GM21528 (cell line): Measurements from ENCODE around the gene EIF3A.
A peak's percentile ranks its signal among the peaks of the same experiment; 100 is the strongest.
"Not testable (repeated sequence)": the region's sequence is repeated elsewhere in the genome, so short reads cannot be mapped to it uniquely, and the experiment has no call there.

Source experiments
- ATAC-seq: cut with Tn5 transposase; IDR thresholded peaks from one replicate; pipeline ENCODE4 v1.9.1; 2021; ENCODE audit warnings: mild to moderate bottlenecking, moderate library complexity; ENCODE audit not compliant: unreplicated experiment, low FRiP score

Gene EIF3A

GRCh38 chr10:119059557-119059956 lies 21.1 kb downstream of the EIF3A start:
- no peak for ATAC-seq

- ATAC-seq, result no peak
Observed at GRCh38 chr10:119058010-119058409, 22.6 kb downstream of the EIF3A start.

DNA sequence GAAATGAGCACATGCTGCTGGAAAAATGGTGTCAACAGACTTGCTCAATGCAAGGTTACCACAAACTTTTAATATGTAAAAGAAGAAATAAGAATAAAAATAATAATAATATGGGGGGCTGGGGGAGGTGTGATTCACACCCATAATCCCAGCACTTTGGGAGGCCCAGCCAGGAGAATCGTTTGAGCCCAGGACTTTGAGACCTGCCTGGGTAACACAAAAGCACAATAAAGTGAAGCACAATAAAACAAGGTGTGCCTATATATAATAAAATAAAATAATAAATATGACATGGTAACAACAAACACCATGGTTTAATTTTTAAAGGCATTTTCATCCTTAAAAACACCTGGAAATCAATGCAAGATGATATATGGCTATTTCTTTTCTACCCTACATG lies 25.1 kb downstream of the EIF3A start:
- ATAC-seq, result no peak

GRCh38 chr10:119051775-119052174 lies 28.8 kb downstream of the EIF3A start:
- ATAC-seq, result no peak

GRCh38 chr10:119049777-119050176 lies 30.8 kb downstream of the EIF3A start:
- no peak for ATAC-seq

GRCh38 chr10:119049361-119049760 lies 31.3 kb downstream of the EIF3A start:
- no peak for ATAC-seq

- ATAC-seq, result no peak
Observed at GRCh38 chr10:119045561-119045960, 35.1 kb downstream of the EIF3A start.

DNA sequence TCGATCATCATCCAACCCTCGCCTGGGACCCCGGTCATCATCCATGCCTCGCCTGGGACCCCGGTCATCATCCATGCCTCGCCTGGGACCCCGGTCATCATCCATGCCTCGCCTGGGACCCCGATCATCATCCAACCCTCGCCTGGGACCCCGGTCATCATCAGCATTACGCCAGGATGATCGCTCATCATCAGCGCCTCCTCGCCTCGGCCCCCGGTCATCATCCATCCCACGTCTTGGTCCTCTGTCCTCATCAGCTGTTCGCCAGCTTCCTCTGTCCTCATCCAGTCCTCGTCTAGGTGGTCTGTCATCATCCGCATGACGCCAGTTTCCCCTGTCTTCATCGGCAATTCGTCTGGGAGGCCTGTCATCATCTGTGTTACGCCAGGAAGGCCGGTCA lies 38.4 kb downstream of the EIF3A start:
- no peak for ATAC-seq

- no peak for ATAC-seq
Observed at GRCh38 chr10:119041326-119041725, 39.3 kb downstream of the EIF3A start.

DNA sequence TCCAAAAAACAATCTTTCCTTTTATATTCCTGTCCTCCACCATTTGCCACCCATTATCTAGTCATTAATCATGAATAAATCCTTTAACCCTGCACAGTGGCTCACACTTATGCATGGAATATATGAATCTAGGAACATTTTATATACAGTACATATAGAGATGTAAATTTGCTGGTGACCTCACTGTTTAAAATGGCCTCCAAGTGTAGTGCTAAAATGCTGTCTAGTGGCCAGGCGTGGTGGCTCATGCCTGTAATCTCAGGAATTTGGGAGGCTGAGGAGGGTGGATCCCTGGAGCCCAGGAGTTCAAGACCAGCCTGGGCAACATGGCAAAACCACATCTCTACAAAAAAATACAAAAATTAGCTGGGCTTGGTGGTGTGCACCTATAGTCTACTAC lies 41.5 kb downstream of the EIF3A start:
- ATAC-seq, result no peak

DNA sequence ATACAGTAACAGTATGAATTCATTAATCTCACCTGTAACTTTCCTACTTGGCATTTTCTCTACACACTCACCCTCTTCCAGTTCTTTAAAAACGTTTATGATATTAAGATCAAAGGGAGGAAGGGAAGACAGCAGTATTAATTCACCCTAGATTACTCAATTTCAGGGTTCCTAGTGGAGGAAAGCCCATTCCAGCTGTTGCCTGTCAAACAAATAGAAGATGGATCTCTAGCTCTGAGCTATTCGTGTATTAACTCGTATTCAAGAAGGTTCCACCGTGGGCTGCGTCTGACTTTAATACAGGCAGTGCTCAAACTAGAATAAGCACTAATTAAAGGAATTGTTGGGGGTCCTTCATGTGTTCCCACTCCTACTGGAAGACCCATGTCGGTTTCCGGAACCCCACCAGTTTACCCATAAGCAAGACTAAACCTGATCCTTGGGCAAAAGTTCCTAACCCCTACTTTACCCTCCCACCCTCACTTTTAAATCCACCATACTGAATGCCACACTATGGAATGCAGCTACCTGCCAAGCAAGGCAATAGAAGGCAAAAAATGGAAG lies 49.0 kb downstream of the EIF3A start:
- no peak for ATAC-seq

GRCh38 chr10:119030421-119031250 lies 50.0 kb downstream of the EIF3A start:
- peak; percentile 49 for ATAC-seq

- ATAC-seq, result peak; percentile 23
Observed at GRCh38 chr10:119029613-119030420, 50.8 kb downstream of the EIF3A start, which contains the start of gene NANOS1. TSS of gene NANOS1 (plus strand) at chr10:119029714. CDS start at chr10:119029802, 88 bp downstream.

DNA sequence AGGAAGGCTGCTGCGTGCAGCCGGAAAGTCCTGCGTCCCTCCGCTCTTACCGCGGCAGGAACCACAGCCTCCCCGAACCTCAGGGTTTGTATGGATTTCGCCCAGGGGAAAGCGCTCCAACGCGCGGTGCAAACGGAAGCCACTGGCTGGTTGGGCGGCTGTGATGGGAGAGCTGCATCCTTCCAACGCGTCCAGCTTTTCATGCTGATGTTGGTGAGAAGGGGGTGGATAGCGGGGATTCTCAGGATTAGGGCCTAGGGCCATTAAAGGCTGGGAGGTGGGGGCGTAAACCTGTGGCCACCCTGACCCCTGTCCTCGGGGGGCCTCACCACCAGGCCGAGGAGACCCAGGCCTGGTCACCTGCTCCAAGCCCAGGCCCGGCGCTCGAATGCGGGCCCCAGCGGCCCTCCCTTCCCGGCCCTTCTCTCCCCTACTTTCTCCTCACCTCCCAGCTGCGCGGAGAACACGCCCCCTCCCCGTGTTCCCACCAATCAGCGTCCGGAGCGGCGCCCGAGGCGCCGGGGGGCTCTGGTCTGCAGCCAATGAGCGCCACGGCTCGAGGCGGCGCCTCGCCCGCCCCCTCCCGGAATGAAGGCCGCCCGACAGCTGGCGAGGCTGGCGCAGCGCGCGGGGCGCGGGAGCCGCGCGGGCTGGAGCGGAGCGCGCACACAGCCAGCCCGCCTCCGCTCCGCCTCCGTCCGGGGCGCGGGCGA lies 51.6 kb downstream of the EIF3A start:
- ATAC-seq, result peak; percentile 66

DNA sequence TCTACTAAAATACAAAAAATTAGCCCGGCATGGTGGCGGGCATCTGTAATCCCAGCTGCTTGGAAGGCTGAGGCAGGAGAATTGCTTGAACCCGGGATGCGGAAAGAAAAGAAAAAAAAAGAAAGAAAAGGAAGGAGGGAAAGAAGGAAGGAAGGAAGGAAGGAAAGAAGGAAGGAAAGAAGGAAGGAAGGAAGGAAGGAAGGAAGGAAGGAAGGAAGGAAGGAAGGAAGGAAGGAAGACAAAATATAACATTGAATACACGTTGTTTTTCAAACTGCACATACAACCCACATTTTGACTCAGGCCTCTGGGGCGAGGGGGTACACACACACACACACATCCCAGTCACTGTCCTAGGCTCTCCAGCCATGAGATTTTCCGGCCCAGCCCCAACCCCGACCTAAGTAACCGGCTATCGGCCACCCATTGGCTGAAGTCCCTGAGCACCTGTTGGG lies 52.1 kb downstream of the EIF3A start:
- not testable (repeated sequence) for ATAC-seq

DNA sequence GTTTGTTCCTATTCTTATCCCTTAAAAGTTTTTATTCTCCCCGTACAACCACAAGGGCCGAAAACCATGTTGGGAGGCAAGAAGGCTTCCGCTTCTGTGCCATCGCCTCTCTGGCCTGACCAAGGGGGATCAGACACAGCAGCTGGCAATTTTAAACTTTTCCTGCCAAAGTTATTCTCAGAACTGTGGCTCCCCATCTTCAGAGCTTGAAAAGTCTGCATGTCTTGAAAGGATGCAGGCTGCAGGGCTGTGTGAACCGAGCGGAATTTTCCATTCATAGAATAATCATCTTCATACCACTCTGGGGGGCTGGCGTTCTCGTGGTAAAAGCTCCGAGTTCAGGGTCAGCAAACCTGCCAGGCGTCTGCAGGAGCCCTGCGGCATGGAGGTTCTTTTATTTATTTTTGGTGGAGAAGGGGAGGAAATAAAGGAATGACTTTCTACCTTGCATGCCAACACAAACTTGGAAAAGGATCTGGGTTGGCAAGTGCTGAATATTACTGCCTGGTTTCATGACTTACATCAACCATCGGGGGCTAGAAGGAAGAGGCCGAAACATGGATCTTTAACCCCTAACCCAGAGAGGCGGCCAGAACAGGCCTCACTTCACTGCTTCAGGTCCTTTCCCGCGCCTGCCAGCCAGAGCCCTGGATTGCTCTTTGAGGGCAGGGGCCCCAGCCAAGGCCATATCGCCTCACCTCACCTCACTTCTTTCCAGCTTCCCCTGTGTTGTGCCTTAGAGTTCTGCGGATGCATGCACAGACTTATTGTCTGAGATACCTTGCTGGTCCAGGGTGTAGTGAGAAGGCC lies 54.1 kb downstream of the EIF3A start:
- no peak for ATAC-seq

DNA sequence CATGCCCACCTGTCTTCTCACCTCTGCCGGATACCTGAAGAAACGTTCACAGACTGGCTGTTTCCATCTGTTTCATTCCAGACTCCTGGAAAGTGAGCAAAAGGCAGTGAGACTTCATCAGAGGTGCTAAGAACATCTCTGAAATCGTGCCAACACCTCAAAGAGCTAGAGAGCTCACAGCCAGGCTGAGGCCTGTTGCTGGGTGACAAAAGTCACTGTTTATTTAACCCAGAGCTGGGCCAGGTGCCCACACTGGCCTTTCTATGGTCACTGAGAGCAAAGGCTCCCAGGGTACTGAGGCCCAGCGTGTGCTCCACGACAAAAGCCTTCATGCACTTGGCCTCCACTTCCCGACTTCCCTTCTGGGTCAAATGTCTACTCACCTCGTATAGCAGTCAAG lies 54.8 kb downstream of the EIF3A start:
- no peak for ATAC-seq

GRCh38 chr10:119025336-119025735 lies 55.3 kb downstream of the EIF3A start:
- no peak for ATAC-seq

DNA sequence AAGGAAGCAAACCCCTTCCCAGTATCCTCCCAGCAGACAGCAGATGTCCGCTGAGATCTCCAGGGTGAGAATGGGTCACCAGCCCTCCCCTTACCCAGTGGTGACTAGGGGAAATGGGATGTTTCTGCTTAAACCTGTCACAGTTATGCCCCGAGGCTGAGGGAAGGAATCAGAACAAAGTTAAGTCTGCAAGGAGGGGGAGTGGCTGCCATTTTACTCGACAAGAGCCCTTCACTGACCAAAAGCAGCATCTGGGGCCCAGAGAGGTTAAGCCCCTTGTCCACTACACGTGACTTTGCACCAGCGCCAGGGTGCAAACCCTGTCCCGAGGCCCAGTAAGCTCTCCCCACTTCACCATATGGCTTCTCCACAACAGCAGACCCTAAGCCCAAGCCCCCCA lies 55.7 kb downstream of the EIF3A start:
- ATAC-seq, result no peak

DNA sequence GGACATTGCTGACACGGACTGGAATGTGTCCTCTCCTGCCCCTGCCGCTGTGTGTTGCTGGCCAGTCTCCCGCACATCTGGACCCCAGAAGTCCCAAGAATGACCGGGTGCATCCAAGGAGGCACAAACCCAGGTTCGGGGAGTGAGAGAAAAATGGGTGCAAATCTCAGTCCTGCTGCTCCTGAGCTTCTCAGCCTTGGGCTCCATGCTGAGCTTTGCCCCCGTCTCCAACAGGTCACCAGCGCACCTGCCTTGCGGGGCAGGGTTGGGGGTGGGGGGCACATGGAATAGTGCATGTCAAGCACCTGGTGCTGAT lies 57.1 kb downstream of the EIF3A start:
- ATAC-seq, result no peak
